Stimulated activated CD4-positive, alpha-beta T cell treated with anti-CD3 and anti-CD28 coated beads, Interleukin-4, amount 100 ng/mL, for 48 hours (primary cell): ENCODE results near the gene C19orf44.
"Not testable (repeated sequence)": the region's sequence is repeated elsewhere in the genome, so short reads cannot be mapped to it uniquely, and the experiment has no call there.

Source experiments
- DNase-seq, 2 donors: peaks; one replicate each; pipeline ENCODE4 v3.0.0-alpha.2; 2020; ENCODE audit warnings: low read depth in 2 of 2

The C19orf44 gene

GRCh38 chr19:16467581-16467980, 28.6 kb upstream of the C19orf44 start:
- no peak for DNase-seq

GRCh38 chr19:16470541-16470910, 25.7 kb upstream of the C19orf44 start:
- no peak for DNase-seq

- DNase-seq, result peak in 1 of 2 donors; percentile 12
These were observed 25.0 kb upstream of the C19orf44 start for GRCh38 chr19:16470911-16471811.

GRCh38 chr19:16472559-16472899, 23.7 kb upstream of the C19orf44 start:
- not testable (repeated sequence) for DNase-seq

- DNase-seq, result no peak
These were observed 23.2 kb upstream of the C19orf44 start for GRCh38 chr19:16472992-16473391.

GRCh38 chr19:16473875-16474392, 22.3 kb upstream of the C19orf44 start:
- DNase-seq, result no peak

- DNase-seq, result no peak
These were observed 19.8 kb upstream of the C19orf44 start for GRCh38 chr19:16476401-16476800.

- DNase-seq, result no peak
These were observed 18.9 kb upstream of the C19orf44 start for GRCh38 chr19:16477311-16477710.

- no peak for DNase-seq
These were observed 13.4 kb upstream of the C19orf44 start for GRCh38 chr19:16482745-16483144.

- DNase-seq, result not testable (repeated sequence)
These were observed 9.7 kb upstream of the C19orf44 start for GRCh38 chr19:16486476-16486875.

- DNase-seq, result no peak
These were observed 404 bp downstream of the C19orf44 start for GRCh38 chr19:16496613-16496983.

GRCh38 chr19:16497042-16497441, 848 bp downstream of the C19orf44 start:
- DNase-seq, result no peak

- no peak for DNase-seq
These were observed 1.6 kb downstream of the C19orf44 start for GRCh38 chr19:16497837-16498236.

GRCh38 chr19:16504271-16504670, 8.1 kb downstream of the C19orf44 start:
- DNase-seq, result no peak

GRCh38 chr19:16506161-16506560, 10.0 kb downstream of the C19orf44 start:
- not testable (repeated sequence) for DNase-seq

GRCh38 chr19:16506961-16507360, 10.8 kb downstream of the C19orf44 start:
- DNase-seq, result no peak

GRCh38 chr19:16508546-16508945, 12.4 kb downstream of the C19orf44 start:
- DNase-seq, result no peak

- no peak for DNase-seq
These were observed 13.2 kb downstream of the C19orf44 start for GRCh38 chr19:16509141-16510061.

- DNase-seq, result not testable (repeated sequence)
These were observed 16.4 kb downstream of the C19orf44 start for GRCh38 chr19:16512611-16513010.

GRCh38 chr19:16514383-16515019, 18.3 kb downstream of the C19orf44 start:
- no peak for DNase-seq

- no peak for DNase-seq
These were observed 20.2 kb downstream of the C19orf44 start for GRCh38 chr19:16516381-16516780.
